HAP-1 (cell line): ENCODE data around the gene AKAP1.

Source experiments
- DNase-seq, 2 experiments: peaks; one replicate each; pipeline ENCODE4 v3.0.0-alpha.2; 2016 to 2020; ENCODE audit warnings: low spot score in 2 of 2
- H3K27me3 ChIP-seq: fragments of 250-450 bp; sonication (Bioruptor Pico); 2 replicates; pipeline ENCODE4 v1.5.1; 2020; ENCODE audit warnings: low read depth, mild to moderate bottlenecking, moderate library complexity
- H3K36me3 ChIP-seq: fragments of 250-450 bp; sonication (Bioruptor Pico); replicated peaks from 2 replicates; pipeline ENCODE4 v1.5.1; 2020; ENCODE audit warnings: mild to moderate bottlenecking
- H3K4me1 ChIP-seq: fragments of 250-450 bp; sonication (Bioruptor Pico); 2 replicates; pipeline ENCODE4 v1.5.1; 2020; ENCODE audit warnings: mild to moderate bottlenecking
- H3K4me3 ChIP-seq: fragments of 250-450 bp; sonication (Bioruptor Pico); 2 replicates; pipeline ENCODE4 v1.5.1; 2020; ENCODE audit warnings: mild to moderate bottlenecking, moderate library complexity
- H3K9me3 ChIP-seq: fragments of 250-450 bp; sonication (Bioruptor Pico); 2 replicates; pipeline ENCODE4 v1.5.1; 2020; ENCODE audit warnings: mild to moderate bottlenecking, moderate library complexity
- in situ Hi-C: fragments of 300-500 bp; cut with MboI; formaldehyde crosslinking; loops from 3 replicates; pipeline ENCODE4 v1.14.3; 2020; ENCODE audit warnings: low sequenced_read_pairs, inconsistent platforms, mixed read lengths

AKAP1 gene

DNA sequence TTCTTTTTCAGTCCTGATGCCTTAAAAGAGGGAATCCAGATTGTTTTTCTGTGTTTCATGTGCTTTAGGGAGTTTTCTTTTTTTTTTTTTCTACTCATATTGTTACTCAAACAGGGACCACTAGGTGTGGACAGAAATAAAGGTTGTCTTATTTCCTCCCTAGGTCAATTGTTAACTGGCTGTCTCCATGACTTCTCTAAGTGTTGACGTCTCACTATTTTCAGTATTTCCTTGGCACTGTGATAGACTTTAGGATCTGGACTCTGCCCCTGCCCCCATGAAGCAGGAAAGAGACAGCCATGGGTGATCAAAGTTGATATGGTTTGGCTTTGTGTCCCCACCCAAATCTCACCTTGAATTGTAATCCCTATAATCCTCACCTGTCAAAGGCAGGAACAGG is 73.7 kb downstream of the AKAP1 start:
- in situ Hi-C loops = no loop called here
- Histone ChIP-seq H3K36me3 (no peaks in the 10 kb centered on the region), H3K9me3 (no peaks in the 10 kb centered on the region; the same call in 1 of the 2 replicates), H3K27me3 (no peaks in the 10 kb centered on the region), H3K4me1 (no peaks in the 10 kb centered on the region), H3K4me3 (no peak overlapping the region)
- DNase-seq = no peak

DNA sequence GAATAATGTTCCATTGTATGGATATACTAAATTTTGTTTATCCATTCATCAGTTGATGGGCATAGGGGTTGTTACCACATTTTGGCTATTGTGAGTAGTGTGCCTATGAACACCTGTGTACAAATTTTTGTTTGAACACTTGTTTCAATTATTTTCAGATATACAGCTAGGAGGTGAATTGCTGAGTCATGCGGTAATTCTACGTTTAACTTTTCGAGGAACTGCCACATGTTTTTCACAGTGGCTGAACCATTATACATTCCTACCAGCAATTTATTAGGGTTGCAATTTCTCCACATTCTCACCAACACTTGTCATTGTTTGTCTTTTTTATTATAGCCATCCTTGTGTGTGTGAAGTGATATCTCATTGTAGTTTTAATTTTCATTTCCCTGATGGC is 75.6 kb downstream of the AKAP1 start:
- no peak for DNase-seq
- no peaks in the 10 kb centered on the region for H3K27me3 ChIP-seq
- in situ Hi-C loops = no loop called here
- no peaks in the 10 kb centered on the region for H3K4me1 ChIP-seq
- H3K4me3 ChIP-seq = no peak overlapping the region
- no peaks in the 10 kb centered on the region for H3K36me3 ChIP-seq
- no peaks in the 10 kb centered on the region; the same call in 1 of the 2 replicates for H3K9me3 ChIP-seq

DNA sequence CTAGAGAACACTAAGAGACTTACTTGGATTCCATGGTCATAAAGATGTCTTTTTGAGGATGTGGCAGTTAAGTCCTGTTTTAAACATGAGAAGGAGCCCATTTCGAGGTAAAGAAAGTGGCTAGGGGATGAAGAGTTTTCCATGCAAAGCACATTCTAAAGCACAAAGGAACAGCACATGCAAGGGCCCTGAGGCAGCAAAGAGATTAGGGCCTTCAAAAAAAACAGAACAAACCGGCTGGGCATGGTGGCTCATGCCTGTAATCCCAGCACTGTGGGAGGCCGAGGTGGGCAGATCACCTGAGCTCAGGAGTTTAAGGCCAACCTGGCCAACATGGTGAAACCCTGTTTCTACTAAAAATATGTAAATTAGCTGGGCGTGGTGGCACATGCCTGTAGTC is 79.8 kb downstream of the AKAP1 start:
- H3K4me1 ChIP-seq = no peaks in the 10 kb centered on the region
- in situ Hi-C loops = no loop called here
- DNase-seq = no peak
- no peaks in the 10 kb centered on the region; the same call in 1 of the 2 replicates for H3K9me3 ChIP-seq
- no peaks in the 10 kb centered on the region for H3K27me3 ChIP-seq
- H3K36me3 ChIP-seq = no peaks in the 10 kb centered on the region
- no peak overlapping the region for H3K4me3 ChIP-seq

DNA sequence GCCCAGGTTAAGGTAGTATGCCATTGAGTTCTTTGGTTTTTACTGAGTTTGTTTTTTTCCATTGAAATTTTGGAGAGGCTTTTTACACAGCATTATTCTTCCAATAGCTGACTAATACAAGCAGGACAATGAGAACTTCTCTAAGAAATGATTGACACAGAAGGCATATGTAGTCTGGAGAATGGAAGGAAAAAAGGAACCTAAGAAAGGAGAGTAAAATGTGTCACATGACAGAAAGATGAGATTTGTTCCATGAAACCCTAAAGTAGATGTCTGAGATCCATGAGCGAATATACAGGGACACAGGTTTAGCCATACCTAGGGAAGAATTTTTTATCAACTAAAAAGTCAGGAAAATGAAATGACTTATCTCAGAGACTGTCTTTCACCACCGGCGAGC is 80.7 kb downstream of the AKAP1 start:
- no peaks in the 10 kb centered on the region; the same call in 1 of the 2 replicates for H3K9me3 ChIP-seq
- H3K4me3 ChIP-seq = no peak overlapping the region
- H3K4me1 ChIP-seq = no peaks in the 10 kb centered on the region
- no peaks in the 10 kb centered on the region for H3K27me3 ChIP-seq
- no peak for DNase-seq
- in situ Hi-C loops = no loop called here
- no peaks in the 10 kb centered on the region for H3K36me3 ChIP-seq

DNA sequence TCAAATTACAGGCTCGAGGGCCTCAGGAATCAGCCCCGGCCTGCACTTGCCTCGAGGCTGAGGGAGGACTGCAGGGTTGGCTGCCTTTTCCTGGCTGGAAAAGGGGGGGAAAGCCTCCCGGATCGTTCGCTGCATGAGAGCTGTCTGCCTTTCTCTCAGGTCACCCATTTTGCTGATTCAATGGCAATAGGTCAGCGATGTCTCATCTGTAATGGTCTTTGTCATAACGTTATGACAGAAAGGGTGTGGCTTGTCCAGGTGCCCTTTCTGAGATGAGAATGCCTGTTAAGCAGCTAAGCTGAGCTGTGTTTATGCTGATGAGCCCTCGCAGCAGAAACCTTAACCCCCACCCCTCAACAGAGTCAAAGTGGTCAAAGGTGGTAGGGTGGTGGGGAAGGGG is 81.8 kb downstream of the AKAP1 start:
- H3K27me3 ChIP-seq = no peaks in the 10 kb centered on the region
- H3K4me3 ChIP-seq = no peak overlapping the region
- H3K9me3 ChIP-seq = no peaks in the 10 kb centered on the region; the same call in 1 of the 2 replicates
- no peaks in the 10 kb centered on the region for H3K36me3 ChIP-seq
- in situ Hi-C loops = no loop called here
- DNase-seq = no peak
- no peaks in the 10 kb centered on the region for H3K4me1 ChIP-seq

DNA sequence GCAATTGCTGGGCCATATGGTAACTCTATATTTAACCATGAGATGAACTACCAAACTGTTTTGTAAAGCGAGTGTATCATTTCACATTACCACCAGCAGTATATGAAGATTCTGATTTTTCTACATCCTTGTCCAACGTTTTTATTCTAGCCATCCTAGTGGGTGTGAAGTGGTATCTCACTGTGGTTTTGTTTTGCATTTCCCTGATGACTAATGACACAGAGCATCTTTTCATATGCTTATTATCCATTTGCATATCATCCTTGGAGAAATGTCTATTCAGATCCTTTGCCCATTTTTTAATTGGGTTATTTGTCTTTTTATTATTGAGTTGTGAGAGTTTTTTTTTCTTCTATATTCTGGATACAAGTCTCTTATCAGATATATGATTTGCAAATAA is 83.6 kb downstream of the AKAP1 start:
- DNase-seq = no peak
- in situ Hi-C loops = no loop called here
- H3K4me3 ChIP-seq = no peak overlapping the region
- no peaks in the 10 kb centered on the region for H3K36me3 ChIP-seq
- no peaks in the 10 kb centered on the region for H3K4me1 ChIP-seq
- no peaks in the 10 kb centered on the region for H3K27me3 ChIP-seq
- H3K9me3 ChIP-seq = no peaks in the 10 kb centered on the region

DNA sequence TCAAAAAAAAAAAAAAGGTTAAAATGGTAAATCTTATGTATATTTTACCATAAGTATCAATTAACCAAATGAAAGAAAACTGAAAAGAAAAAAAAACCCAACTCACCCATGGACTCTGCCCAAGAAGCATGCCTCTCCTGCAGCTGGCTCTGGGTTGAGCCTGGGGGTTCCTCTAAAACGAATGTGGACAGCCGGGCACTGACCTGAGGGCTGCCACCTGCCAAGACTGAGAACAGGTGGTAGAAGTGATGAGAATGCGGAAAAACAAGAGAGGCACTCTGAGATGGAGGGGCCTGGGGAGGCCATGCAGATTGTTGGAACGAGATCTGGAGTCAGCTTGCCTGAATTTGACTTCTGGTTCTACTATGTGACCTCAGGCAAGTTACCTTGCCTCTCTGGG is 85.8 kb downstream of the AKAP1 start:
- Histone ChIP-seq H3K9me3 (no peaks in the 10 kb centered on the region), H3K4me1 (no peaks in the 10 kb centered on the region), H3K36me3 (no peaks in the 10 kb centered on the region), H3K27me3 (no peaks in the 10 kb centered on the region), H3K4me3 (no peak overlapping the region)
- in situ Hi-C loops = no loop called here
- no peak for DNase-seq
